Measurements from ENCODE around the gene C1GALT1C1L.

DNA sequence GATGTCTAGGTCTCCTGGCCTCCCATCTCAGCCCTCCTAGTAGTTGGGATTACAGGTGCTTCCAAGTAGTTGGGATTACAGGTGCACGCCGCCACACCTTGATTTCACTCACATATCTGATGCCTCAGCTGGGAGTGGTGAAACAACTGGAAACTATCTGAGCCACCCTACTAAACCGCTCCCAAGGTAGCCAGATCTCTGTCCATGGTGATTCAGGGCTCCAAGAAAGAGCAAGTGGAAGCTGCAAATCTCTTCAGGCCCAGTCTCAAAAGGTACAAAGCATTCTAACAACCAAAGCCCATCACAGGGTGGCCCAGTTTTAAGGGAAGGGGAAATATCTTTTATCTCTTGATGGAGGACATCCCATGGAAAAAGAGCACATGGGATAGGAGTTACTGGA lies 19.0 kb downstream of the C1GALT1C1L start:
- TF ChIP-seq, protein P1, sequence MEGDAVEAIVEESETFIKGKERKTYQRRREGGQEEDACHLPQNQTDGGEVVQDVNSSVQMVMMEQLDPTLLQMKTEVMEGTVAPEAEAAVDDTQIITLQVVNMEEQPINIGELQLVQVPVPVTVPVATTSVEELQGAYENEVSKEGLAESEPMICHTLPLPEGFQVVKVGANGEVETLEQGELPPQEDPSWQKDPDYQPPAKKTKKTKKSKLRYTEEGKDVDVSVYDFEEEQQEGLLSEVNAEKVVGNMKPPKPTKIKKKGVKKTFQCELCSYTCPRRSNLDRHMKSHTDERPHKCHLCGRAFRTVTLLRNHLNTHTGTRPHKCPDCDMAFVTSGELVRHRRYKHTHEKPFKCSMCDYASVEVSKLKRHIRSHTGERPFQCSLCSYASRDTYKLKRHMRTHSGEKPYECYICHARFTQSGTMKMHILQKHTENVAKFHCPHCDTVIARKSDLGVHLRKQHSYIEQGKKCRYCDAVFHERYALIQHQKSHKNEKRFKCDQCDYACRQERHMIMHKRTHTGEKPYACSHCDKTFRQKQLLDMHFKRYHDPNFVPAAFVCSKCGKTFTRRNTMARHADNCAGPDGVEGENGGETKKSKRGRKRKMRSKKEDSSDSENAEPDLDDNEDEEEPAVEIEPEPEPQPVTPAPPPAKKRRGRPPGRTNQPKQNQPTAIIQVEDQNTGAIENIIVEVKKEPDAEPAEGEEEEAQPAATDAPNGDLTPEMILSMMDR (IDR thresholded peaks at IDR 0.05; ENCODE audit: low read depth, low read length), result no peak
- no peak for TF ChIP-seq EZH2phosphoT487 (IDR thresholded peaks at IDR 0.05; ENCODE audit: low read depth)
